Measurements from ENCODE around the gene B3GNT4. TPM values are rescaled to one million over a fixed set of nuclear protein-coding genes. Genes with fewer than 3 reads are reported as not detected.
"Not testable (repeated sequence)": the region's sequence is repeated elsewhere in the genome, so short reads cannot be mapped to it uniquely, and the experiment has no call there.

The B3GNT4 gene
- polyA plus RNA-seq, 5 donors = 0.38 to 1.3 (median 0.98) TPM

DNA sequence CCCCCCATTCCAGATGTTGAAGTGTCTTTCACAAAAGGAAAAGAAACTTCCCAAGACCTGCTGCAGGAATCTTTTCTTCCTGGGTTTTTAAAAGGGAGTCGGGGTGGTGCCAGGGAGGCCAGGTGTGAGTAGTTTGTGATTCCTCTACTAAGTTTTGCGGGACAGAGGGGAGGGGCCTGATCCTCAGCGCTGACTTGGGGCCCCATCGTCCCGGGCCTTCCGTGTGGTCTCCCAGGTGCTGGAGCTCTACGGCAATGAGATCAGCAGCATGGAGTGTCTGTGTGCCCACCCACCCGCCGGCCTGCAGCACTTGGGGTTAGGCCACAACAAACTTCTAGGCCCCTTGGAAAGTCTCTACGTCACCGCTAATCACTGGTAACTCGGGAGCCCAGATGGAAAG is 16.0 kb upstream of the B3GNT4 start:
- no peak for DNase-seq

GRCh38 chr12:122189626-122190475 is 13.7 kb upstream of the B3GNT4 start:
- DNase-seq = no peak

DNA sequence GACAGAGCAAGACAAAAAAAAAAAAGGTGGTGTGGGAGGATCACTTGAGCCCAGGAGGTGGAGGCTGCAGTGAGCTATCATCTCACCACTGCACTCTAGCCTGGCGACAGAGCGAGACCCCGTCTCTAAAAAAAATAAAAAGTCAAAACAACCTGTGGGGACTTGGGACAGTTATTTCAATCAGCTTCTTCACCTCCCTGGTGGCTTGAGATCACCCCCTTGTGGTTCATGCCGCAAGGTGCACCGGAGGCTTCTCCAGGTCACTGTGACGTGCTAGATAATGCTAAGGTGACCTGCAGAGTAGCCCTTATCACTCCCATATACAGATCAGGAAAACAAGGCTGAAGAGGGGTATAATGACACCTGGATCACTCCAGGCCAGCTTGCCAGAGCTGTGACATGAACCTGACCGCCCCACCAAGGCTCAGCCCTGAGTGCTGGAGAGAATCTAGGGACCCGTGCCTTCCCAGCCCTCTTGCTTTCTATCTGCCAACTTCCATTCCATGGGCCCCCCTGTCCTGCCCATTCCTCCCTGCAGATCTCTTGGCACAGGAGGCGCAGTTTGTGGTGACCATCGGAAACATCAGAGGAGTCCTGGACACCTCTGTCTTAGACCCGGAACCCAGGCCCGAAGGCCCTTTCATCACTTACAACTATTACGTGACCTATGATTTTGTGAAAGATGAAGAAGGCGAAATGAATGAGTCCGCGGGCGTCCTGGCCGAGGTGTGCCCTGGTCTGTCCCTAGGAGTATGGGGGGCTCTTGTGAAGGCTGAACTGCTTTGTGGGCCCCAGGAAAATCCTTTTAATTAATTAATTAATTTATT is 12.5 kb upstream of the B3GNT4 start:
- no peak for DNase-seq

GRCh38 chr12:122192441-122192840 is 11.1 kb upstream of the B3GNT4 start:
- DNase-seq = no peak

DNA sequence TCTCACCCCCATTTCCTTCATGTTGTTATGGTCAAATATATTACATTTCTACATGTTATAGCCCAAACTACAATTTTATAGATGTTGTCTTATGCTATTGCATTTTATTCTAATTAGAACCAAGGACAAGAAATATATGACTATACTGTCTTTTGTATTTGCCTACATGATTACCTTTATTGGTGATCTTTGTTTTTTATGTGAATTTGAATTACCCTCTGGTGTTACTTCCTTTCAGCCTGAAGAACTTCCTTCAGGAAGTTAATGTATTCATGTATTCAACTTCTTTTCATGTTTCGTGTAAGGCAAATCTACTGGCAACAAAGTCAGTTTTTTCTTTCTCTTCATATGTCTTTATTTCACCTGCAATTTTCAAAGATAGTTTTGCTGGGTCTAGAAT is 8.7 kb upstream of the B3GNT4 start:
- DNase-seq = no peak

DNA sequence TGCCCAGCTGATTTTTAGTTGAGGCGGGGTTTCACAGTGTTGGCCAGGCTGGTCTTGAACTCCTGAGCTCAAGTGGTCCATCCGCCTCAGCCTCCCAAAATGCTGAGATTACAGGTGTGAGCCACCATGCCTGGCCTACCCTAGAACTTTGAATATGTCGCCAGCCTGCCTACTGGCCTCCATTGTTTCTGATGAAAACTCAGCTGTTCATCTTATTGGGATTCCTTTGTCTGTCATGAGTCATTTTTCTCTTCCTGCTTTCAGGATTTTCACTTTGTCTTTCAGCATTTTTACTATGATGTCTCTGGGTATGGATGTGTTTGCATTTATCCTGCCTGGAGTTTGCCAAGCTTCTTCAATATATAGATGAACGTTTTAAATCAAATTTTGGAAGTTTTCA is 8.1 kb upstream of the B3GNT4 start:
- no peak for DNase-seq

DNA sequence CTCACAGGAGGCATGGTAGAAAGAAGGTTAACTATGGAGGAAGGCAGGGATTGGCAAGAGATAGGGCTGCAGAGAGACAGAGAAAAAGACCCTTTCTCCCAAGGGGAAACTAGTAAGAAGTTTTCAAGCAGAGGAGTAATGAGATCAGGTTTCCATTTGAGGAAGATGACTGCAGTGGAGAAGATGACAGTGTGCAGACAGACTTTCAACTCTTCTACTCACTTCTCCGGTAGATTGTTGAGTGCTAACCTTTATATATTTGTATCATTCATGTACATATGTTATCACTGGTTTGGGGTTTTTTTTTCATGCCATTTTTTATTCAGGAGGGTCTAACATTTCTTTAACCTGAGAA is 5.9 kb upstream of the B3GNT4 start:
- DNase-seq = no peak

DNA sequence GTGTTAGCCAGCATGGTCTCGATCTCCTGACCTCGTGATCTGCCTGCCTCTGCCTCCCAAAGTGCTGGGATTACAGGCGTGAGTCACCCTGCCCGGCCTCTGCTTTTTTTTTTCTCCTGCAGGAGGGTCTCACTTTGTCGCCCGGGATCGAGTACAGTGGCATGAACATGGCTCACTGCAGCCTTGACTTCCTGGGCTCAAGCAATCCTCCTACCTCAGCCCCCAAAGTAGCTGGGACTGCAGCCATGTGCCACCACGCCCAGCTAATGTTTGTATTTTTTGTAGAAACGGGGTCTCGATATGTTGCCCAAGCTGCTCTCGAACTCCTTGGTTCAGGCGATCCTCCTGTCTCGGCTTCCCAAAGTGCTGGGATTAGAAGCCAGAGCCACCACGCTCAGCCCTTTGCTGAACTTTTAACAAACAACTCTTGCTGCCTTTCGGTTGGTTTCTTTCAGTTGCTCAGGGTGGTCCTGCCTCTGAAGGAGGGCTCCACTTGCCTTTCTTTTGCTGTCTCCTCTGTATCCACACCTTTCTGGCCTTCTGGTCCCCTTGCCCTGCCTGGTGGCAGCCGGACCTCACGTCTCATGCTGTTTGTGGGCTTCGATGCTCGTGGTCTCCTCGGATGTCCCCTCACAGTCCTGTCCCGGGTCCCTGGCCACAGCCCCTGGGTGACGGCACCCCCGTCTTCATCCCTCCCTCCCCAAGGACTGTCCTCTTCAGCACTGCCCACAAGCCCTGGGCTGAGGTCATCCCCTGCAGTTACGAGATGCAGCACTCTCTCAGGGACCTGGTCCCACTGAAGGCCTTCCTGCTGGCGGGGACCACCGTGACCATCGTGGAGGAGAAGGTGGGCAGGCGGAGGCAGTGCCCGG is 3.8 kb upstream of the B3GNT4 start:
- DNase-seq = no peak

DNA sequence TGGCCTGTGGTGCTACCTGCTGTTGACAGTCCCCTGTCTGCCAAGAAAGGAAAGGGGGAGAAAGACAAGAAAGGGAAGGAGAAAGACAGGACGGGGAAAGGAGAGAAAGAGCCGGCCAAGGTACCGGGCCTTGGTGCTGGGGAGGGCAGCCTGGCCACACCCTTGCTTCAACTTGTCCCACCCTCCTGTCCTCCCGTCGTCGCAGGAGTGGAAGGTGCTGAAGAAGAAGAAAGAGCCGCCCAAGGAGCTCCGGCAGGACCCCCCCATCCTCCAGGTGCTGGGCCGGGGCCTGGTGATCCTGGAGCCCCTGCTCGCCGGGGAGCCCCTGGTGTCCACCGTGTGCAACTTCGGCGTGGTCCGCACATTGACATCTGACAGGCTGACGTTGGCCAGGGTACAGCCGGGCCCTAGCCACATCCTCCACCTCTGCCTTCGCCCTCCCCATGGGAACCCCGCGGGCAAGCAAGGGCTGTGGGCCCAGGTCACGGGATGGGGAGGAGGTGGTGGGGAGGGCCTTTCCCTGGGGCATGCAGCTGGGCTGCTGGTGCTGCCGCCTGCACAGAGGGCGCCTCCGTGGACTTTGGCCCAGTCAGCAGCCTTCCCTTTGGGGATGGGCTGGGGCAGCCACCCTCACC is 2.9 kb upstream of the B3GNT4 start:
- no peak for DNase-seq

DNA sequence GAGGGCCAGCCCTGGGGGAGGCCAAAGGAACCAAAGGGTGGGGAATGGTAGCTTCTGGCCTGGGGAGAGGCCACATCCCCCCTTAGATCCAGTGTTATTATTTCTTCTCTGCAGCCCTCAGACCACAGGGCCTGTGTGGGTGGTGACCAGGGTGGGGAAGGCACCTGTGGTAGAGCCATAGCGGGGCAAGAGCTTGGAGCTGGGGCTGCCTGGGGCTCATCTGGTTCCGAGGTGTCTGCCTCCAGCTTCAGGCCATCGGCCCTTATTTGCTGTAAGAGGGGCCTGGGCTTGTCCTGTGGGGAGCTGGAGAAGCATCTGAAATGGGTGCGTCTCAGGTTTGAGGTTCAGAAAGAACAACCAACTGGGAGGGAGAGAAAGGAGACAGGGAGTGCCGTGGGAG is 2.1 kb upstream of the B3GNT4 start:
- DNase-seq = no peak

DNA sequence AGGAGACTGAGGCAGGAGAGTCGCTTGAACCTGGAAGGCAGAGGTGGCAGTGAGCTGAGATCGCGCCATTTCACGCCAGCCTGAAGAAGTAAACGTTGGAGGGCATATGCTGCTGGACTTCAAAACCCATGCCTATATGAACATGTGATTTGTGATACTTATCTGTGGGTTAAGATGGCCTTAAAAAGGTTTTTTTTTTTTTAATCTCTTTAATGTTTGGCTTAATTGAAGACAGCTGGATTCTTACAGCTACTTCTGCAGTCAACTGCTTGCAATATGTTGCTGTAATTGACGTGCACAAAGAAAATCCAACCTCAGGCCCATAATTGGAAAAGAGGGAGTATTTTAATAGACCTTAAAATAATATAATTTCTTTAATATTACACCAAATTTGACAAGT is 1.5 kb upstream of the B3GNT4 start:
- no peak for DNase-seq

- DNase-seq = not testable (repeated sequence)
Observed at GRCh38 chr12:122202811-122203210, 698 bp upstream of the B3GNT4 start.

- DNase-seq = no peak
Observed at GRCh38 chr12:122204167-122205052, 901 bp downstream of the B3GNT4 start.

- no peak for DNase-seq
Observed at GRCh38 chr12:122205053-122205925, 1.8 kb downstream of the B3GNT4 start.

- no peak for DNase-seq
Observed at GRCh38 chr12:122206111-122206881, 2.8 kb downstream of the B3GNT4 start.

- no peak for DNase-seq
Observed at GRCh38 chr12:122206976-122207375, 3.5 kb downstream of the B3GNT4 start.

GRCh38 chr12:122207391-122207790 is 3.9 kb downstream of the B3GNT4 start:
- DNase-seq = no peak

- no peak for DNase-seq
Observed at GRCh38 chr12:122208073-122208820, 4.7 kb downstream of the B3GNT4 start.

Data from right lung (tissue), 5 donors.